Esophagus squamous epithelium (tissue), 4 donors: ENCODE results near the gene SWSAP1.

Source experiments
- POLR2A ChIP-seq, 4 donors: fragments of 450-650 bp; IDR thresholded peaks; one replicate each; pipeline ENCODE4 v1.6.1; 2017; ENCODE audit warnings: antibody characterized with exemption in 4 of 4, mild to moderate bottlenecking in 4 of 4, moderate library complexity in 3 of 4
- TF ChIP-seq, protein P1 (sequence below), 6 experiments: fragments of 450-650 bp in 4 of 6; fragments of 200-600 bp in 2 of 6; sonication (generic) in 2 of 6; IDR thresholded peaks; one replicate each; pipeline ENCODE4 v1.5.1; 2016 to 2019; ENCODE audit warnings: antibody characterized with exemption in 6 of 6, mild to moderate bottlenecking in 4 of 6, moderate library complexity in 4 of 6

GRCh38 chr19:11338121-11338520, 36.3 kb upstream of the SWSAP1 start:
- TF ChIP-seq, protein P1, sequence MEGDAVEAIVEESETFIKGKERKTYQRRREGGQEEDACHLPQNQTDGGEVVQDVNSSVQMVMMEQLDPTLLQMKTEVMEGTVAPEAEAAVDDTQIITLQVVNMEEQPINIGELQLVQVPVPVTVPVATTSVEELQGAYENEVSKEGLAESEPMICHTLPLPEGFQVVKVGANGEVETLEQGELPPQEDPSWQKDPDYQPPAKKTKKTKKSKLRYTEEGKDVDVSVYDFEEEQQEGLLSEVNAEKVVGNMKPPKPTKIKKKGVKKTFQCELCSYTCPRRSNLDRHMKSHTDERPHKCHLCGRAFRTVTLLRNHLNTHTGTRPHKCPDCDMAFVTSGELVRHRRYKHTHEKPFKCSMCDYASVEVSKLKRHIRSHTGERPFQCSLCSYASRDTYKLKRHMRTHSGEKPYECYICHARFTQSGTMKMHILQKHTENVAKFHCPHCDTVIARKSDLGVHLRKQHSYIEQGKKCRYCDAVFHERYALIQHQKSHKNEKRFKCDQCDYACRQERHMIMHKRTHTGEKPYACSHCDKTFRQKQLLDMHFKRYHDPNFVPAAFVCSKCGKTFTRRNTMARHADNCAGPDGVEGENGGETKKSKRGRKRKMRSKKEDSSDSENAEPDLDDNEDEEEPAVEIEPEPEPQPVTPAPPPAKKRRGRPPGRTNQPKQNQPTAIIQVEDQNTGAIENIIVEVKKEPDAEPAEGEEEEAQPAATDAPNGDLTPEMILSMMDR (IDR thresholded peaks at IDR 0.05), result no peak
- TF ChIP-seq POLR2A (IDR thresholded peaks at IDR 0.05), result no peak
